ENCODE measurements around the gene PIP5K1C.

PIP5K1C gene

DNA sequence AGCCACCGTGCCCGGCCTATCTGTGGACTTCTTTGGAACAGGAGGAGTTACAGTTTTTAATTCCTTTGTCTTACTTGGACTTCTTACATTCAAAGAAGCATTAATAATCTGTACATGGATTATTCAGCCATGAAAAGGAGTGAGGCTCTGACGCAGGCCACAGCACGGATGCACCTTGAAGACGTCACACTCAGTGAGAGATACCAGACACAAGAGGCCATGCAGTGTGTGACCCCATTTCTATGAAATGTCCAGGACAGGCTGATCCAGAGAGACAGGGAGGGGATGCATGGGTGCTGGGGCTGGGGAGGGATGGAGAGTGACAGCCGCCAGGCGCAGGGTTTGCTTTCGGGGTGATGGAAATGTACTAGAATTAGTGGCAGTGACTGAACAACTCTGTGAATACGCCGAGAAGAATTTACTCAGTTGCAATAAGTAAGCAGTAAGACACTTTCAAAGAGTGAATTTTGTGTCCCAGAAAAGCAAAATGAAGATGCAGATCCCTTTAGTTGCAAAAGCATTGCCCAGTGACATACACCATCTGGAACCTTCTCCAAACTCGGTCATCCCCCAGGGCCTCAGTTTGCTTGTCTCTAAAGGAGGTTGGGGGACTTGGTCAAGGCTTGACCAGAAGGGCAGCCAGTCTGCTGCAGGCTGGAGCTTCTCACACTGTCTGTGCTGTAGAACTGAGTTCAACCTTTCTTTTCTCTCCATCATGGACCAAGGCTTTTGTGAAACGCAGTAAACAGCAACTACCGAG, 25.3 kb downstream of the PIP5K1C start:
- TF ChIP-seq, protein P1, sequence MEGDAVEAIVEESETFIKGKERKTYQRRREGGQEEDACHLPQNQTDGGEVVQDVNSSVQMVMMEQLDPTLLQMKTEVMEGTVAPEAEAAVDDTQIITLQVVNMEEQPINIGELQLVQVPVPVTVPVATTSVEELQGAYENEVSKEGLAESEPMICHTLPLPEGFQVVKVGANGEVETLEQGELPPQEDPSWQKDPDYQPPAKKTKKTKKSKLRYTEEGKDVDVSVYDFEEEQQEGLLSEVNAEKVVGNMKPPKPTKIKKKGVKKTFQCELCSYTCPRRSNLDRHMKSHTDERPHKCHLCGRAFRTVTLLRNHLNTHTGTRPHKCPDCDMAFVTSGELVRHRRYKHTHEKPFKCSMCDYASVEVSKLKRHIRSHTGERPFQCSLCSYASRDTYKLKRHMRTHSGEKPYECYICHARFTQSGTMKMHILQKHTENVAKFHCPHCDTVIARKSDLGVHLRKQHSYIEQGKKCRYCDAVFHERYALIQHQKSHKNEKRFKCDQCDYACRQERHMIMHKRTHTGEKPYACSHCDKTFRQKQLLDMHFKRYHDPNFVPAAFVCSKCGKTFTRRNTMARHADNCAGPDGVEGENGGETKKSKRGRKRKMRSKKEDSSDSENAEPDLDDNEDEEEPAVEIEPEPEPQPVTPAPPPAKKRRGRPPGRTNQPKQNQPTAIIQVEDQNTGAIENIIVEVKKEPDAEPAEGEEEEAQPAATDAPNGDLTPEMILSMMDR (IDR thresholded peaks at IDR 0.05; ENCODE audit: low read depth, low read length, missing control alignments): no peak

DNA sequence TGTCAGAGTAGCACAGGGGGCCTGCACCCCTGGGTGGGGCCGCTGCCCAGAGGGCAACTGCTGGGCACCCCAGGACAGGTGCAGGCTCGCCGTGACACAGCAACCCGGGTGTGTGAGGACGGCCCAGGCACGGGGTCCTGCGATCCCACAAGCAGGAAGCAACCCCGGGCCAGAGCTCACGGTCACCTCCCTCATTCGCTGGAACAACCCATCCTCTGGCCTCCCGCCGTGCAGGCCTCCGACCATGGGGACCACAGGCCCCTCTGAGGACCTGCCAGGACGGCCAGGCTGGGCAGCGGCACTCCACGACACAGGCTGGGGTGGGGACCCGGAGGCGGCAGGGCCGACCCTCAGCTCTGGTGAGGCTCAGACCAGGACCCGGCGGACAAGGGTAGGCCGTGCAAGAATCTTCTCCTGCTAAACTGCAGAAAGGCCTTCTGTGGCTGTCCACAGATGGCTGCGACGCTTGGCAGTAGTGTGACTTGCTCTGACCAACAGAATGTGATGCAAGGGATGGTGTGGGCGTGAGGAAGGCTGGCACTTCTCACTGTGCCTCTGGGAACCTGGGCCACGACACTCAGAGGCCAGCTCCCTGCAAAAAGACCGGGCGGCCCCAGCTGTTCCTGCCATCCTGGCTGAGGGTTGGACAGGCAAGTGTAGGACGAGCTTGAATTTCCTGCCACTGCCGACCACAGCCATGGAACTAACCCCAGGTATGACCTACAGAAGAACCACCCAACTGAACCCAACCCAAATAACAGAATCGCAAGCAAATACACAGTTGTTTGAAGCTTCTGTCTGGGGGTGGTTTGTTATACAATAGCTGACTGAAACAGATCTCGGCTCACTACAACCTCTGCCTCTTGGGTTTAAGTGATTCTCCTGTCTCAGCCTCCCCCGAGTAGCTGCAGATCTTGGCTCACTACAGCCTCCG, 26.5 kb downstream of the PIP5K1C start:
- H3K4me3 ChIP-seq (replicated peaks; ENCODE audit: low read depth, low read length): no peak overlapping the region
- no peak for DNase-seq (ENCODE audit: extremely low read depth, low read depth)
- TF ChIP-seq, protein P1 (IDR thresholded peaks at IDR 0.05; ENCODE audit: low read depth, low read length, missing control alignments): no peak

More for the DNA sequence above, 25.3 kb downstream of the PIP5K1C start:
- no peak for DNase-seq (ENCODE audit: extremely low read depth, low read depth)
- no peak overlapping the region for H3K4me3 ChIP-seq (replicated peaks; ENCODE audit: low read depth, low read length)

DNA sequence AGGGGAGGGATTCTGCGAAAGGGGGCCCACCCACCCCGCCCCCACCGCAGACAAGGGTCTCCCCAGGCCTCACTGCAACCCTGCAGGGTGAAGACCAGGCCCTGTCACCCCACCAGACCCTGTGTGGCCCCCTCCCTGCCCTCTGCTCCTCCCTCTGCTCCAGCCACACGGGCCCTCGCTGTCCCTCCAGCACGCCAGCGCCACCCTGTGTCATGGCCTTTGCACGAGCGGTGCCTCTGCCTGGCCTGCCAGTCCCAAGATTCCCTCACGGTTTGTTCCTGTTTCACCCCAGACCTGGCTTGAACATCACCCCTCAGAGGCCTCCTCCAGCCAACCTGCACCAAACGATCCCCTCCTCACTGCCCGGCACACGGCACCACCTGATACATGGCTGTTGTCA, 27.3 kb downstream of the PIP5K1C start:
- TF ChIP-seq, protein P1 (IDR thresholded peaks at IDR 0.05; ENCODE audit: low read depth, low read length, missing control alignments): no peak
- DNase-seq (ENCODE audit: extremely low read depth, low read depth): no peak
- no peak overlapping the region for H3K4me3 ChIP-seq (replicated peaks; ENCODE audit: low read depth, low read length)

DNA sequence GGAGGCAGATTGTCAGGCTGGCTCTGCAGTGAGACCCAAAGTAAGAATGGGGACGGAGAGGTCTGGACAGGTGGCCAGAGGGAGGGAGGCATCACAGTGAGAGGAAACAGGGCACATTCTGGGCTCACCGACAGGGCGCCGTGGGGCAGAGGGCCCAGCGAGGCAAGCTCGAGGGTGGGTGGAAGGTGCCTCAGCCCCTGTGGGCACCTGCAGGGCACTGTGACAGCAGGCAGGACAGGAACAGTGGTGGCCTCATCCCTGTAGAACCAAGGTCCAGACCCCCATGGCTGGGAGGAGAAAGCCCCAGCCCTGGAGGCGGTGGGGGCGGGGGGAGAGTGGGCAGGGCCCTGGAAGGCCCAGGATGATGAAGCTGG, 27.7 kb downstream of the PIP5K1C start:
- no peak overlapping the region for H3K4me3 ChIP-seq (replicated peaks; ENCODE audit: low read depth, low read length)
- no peak for DNase-seq (ENCODE audit: extremely low read depth, low read depth)
- TF ChIP-seq, protein P1 (IDR thresholded peaks at IDR 0.05; ENCODE audit: low read depth, low read length, missing control alignments): no peak

DNA sequence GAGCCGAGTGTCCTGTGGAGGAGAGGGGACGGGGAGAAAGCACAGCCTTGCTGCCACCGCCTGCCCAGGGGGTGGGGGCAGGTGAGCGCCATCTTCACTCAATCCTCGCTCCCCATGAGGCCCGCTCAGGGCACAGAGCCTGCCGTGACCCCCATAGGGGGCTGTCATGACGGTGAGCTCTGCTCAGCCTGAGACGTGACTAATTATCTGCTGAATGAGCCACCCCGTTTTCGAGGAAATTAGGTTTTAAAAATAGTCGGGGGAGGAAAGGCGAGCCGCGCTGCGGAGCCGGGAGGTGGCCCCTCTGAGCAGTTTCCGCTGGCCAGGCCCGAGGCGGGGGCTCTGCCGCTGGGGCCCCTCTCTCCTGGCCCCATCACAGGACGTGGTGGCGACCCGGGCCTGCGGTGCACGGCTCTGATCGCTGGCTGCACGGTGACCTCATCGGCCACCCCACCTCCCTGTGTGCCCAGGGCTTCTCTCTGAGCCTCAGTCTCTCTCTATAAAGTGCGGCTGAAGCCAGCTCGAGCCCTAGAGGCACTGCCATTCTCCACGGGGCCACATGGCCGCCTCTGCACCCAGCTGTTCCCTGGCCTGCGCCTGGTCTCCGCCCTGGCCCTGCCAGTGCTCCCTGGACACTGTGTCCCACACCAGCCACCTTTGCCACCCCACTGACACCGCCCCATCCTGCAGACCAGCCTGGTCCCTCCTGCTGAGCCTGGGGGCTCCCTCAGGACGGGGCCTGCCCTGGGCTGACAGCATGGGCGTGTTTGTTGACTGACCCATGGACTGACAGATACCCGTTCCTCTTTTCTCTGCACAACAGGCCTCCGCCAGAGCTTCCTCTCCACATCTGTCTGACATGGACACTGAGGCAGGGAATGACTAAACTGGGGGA, 28.3 kb downstream of the PIP5K1C start:
- TF ChIP-seq, protein P1 (IDR thresholded peaks at IDR 0.05; ENCODE audit: low read depth, low read length, missing control alignments): no peak
- DNase-seq (ENCODE audit: extremely low read depth, low read depth): no peak
- H3K4me3 ChIP-seq (replicated peaks; ENCODE audit: low read depth, low read length): no peak overlapping the region

All from HFF-Myc (cell line).